GM18511 (cell line): ENCODE measurements around the gene MED14.
"Not testable (repeated sequence)": the region's sequence is repeated elsewhere in the genome, so short reads cannot be mapped to it uniquely, and the experiment has no call there.

Experiments
- ATAC-seq: cut with Tn5 transposase; IDR thresholded peaks from one replicate; pipeline ENCODE4 v1.9.1; 2021; ENCODE audit warnings: mild to moderate bottlenecking, moderate library complexity; ENCODE audit not compliant: unreplicated experiment

MED14 gene

GRCh38 chrX:40732499-40732898, 2.8 kb downstream of the MED14 start:
- ATAC-seq, result not testable (repeated sequence)

GRCh38 chrX:40729598-40730584, 5.5 kb downstream of the MED14 start:
- ATAC-seq, result no peak

DNA sequence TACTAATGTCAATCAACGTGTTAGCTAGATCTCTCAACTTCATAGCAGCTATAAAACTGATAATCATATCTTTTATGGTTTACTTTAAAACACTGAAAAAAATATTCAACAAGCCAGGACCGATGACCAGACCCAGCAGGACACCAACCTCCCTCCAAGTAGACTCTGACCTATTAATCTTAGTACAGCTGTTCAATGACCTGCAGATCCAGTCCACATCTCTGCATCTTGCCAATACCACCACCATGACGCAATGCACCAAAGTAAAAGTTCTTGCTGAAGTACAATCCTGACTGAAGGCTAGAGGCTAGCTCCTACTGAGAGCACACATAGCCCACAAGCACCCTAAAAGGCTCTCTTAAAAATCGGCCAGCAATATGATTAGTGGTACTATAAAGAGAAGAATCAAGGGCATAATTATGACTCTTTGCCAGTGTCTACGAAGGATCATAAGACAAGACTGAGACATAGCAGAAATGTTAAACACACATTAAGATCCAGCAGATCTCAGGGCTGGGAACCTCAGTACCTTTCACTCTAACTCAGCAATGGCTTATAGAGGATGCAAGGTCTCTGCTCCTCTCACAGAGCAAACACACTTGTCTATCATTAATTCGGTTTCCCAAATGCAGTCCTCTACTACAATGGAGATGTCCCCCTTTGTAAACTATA, 7.6 kb downstream of the MED14 start:
- no peak for ATAC-seq

GRCh38 chrX:40727093-40727492, 8.2 kb downstream of the MED14 start:
- no peak for ATAC-seq

DNA sequence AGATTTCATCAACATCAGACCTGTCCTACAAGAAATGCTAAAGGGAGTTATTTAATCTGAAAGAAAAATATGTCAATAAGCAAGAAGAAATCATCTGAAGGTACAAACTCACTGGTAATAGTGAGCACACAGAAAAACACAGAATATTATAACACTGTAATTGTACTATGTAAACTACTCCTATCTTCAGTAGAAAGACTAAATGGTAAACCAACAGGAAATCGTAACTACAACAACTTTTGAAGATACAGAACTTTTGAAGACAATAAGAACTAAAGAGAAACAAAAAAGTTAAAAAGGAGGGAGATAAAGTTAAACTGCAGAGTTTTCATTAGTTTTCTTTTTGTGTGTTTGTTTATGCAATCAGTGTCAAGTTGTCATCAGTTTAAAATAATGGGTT, 12.4 kb downstream of the MED14 start:
- ATAC-seq, result no peak

- no peak for ATAC-seq
Measured at GRCh38 chrX:40721489-40722106, 13.7 kb downstream of the MED14 start.

DNA sequence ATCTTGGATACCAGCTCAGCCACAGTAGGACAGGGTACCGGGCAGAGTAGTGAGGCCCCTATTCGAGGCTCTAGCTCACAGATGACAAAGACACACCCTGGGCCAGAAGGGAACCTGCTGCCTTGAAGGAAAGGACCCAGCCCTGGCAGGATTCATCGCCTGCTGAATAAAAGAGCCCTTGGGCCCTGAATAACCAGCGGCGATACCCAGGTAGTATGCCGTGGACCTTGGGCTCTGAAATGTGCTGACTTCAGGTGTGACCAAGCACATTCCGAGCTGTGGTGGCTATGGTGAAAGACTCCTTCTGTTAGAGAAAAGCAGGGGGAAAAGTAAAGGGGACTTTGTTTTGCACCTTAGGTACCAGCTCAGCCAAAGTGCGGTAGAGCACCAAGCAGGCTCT, 14.6 kb downstream of the MED14 start:
- ATAC-seq, result no peak

DNA sequence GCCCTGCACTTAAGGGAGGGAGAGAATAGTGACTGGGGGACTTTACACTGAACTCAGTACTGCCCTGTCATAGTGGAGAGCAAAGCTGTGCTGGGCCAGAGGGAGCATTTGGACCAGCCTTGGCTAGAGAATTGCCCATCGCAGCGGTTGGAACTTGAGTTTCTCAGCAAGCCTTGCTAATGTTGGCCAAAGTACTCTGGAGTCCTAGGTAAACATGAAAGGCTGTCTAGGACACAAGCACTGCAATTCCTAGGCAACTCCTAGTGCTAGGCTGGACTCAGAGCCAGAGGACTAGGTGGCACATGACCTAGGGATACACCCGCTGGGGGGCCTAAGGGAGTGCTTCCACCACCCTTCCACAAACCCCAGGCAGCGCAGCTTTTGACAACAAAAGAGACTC, 15.0 kb downstream of the MED14 start:
- no peak for ATAC-seq

- ATAC-seq, result no peak
Measured at GRCh38 chrX:40719731-40720130, 15.6 kb downstream of the MED14 start.

GRCh38 chrX:40719218-40719617, 16.1 kb downstream of the MED14 start:
- ATAC-seq, result no peak

DNA sequence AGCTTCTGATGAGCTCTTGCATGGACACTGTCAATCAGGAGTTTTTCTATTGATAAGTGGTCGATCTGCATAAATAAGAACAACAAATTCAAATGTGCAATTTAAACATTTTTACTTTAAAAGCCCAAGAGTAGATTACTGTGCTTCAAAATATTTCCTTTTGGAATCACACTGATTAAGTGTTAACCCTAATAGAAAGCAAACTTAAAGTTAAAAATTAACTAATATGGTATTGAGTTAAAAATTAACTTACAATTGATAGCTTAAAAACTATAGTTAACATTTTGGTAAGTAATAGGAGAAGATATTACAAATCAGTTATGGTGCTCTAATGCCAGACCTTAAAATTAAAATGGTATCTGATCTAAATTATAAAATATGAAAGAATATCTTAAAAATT, 25.9 kb downstream of the MED14 start:
- no peak for ATAC-seq

- ATAC-seq, result no peak
Measured at GRCh38 chrX:40705658-40706312, 29.6 kb downstream of the MED14 start.

DNA sequence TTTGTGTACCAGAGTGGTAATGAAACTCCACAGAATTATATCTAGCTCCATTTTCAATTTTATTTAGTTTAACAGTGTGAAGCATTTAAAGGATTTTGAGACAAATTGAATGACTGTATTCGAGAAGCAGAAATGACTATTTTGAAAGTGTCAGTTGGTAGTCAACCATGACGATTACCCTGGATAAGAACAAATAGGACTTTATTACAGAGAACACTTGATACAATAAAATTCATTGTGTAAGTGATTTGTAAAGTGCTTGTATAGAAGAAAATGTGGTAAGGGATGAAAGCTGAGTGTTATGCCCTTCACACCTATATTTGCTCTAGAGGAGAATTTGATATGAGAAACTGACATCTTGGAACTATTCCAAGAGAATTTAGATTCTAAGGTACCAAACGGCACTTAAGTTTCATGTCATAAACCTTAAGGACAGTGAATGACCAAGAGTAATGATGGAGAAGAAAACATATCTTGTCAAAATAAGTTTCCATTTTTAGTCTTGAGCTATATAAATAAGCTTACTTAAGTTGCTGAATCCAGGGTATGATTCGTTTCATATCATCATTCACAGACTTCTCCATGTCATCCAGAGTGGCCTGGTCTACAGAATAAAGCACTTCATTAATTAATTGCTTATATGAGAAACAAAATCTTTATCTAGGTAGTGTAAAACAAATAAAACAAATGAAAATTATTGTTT, 34.6 kb downstream of the MED14 start:
- ATAC-seq, result no peak

DNA sequence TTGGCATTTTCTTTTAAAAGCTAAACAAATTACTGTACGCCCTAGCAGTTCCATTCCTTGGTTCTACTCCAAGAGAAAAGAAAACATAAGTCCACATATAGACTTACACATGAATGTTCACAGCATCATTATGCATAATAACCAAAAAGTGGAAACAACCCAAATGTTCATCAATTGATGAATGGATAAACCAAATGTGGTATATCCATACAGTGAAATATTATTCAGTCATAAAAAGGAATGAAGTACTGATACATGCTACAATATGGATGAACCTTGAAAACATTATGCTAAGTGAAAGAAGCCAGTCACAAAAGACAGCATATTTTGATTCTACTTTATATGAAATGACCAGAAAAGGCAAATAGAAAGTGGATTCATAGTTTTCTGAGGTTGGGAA, 36.5 kb downstream of the MED14 start:
- ATAC-seq, result no peak

DNA sequence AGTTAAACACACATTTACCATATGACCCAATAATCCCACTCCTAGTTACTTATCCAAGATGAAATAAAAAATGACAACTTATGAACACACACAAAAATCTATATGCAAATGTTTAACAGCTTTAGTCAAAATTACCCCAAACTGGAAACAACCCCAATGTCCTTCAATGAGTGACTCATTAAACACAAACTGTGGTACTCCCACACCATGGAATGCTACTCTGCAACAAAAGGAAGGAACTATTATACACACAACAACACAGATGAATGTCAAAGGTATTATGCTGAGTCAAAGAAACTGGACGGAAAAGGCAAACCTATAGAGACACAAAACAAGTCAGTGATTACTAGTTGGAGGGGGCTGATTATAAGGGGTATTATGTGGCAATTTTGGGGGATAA, 40.5 kb downstream of the MED14 start:
- no peak for ATAC-seq

DNA sequence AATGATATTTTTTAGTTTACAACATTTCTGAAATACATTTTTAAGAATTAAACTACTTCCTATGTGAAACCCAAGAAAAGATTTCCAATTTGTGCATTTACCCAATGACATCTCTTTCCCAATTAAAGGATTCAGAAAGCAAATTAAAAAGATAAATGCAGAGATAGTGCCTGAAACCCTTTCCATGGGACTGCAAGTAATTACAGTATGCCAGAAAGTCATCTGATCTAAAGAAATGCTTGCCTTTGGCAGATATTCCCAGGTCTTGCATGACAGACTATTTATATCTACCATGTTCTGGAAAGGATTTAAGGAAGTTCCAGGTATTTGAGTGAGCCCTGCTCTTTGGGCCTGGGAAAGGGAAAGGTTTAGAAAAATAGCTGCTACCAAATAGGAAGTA, 46.4 kb downstream of the MED14 start:
- ATAC-seq, result no peak

GRCh38 chrX:40687169-40687568, 48.2 kb downstream of the MED14 start:
- ATAC-seq, result no peak

GRCh38 chrX:40685362-40685918, 49.9 kb downstream of the MED14 start:
- ATAC-seq, result no peak

DNA sequence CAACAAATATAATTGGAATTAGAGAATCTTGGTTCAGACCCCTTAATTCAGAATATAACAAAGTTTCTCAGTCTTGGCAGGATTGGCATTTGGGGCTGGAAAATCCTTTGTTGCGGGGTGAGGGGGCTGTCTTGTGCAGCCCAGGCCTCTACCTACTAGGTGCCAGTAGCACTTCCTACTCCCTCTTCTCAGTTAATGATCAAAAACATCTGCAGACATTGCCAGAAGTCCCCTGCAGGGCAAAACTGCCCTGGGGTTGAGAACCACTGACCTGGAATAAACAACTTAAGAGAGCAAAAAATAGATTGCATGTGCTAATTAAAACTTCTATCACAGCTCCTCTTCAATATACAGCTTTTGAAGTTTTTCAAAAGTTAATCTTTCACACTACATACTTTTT, 51.2 kb downstream of the MED14 start:
- ATAC-seq, result no peak

- ATAC-seq, result no peak
Measured at GRCh38 chrX:40683245-40683644, 52.1 kb downstream of the MED14 start.
